ENCODE results near the gene PCNX2.

- TF ChIP-seq CTCF (IDR thresholded peaks at IDR 0.05) (no peak), POLR2AphosphoS5 (IDR thresholded peaks at IDR 0.05) (no peak)
Observed at GRCh38 chr1:233315718-233316301, 20.3 kb upstream of the PCNX2 start.

Measured in prostate gland (tissue), 2 donors.